Transverse colon (tissue), 4 donors: ENCODE data around the gene UBE2C. TPM values are rescaled to one million over a fixed set of nuclear protein-coding genes. Genes with fewer than 3 reads are reported as not detected.
A peak's percentile ranks its signal among the peaks of the same experiment; 100 is the strongest.
"Not testable (repeated sequence)": the region's sequence is repeated elsewhere in the genome, so short reads cannot be mapped to it uniquely, and the experiment has no call there.

Experiments
- DNase-seq: peaks from one replicate; pipeline ENCODE4 v3.0.0-alpha.2; 2019
- H3K27ac ChIP-seq, 4 donors: fragments of 200-600 bp; sonication (generic); 2 replicates each; pipeline ENCODE4 v1.5.1; 2016 to 2018; ENCODE audit warnings: inconsistent platforms in 4 of 4
- H3K27me3 ChIP-seq: fragments of 200-600 bp; sonication (generic); 2 replicates; pipeline ENCODE4 v1.5.1; 2017; ENCODE audit warnings: inconsistent platforms
- H3K36me3 ChIP-seq, 4 donors: fragments of 200-600 bp; sonication (generic); 2 replicates each; pipeline ENCODE4 v1.5.1; 2017 to 2019; ENCODE audit warnings: inconsistent platforms in 4 of 4
- H3K4me1 ChIP-seq, 4 donors: fragments of 200-600 bp; sonication (generic); 2 replicates each; pipeline ENCODE4 v1.5.1; 2017 to 2020; ENCODE audit warnings: inconsistent platforms in 4 of 4
- H3K4me3 ChIP-seq, 4 donors: fragments of 200-600 bp; sonication (generic); 1 replicate in 1 of 4; 2 replicates in 3 of 4; pipeline versions ENCODE4 v1.5.1 to v1.6.1; 2017 to 2019; ENCODE audit warnings: inconsistent platforms in 4 of 4
- H3K9me3 ChIP-seq, 2 donors: fragments of 200-600 bp; sonication (generic); 2 replicates each; pipeline ENCODE4 v1.5.1; 2017 to 2019; ENCODE audit warnings: inconsistent platforms in 2 of 2
- CTCF ChIP-seq, 5 experiments: fragments of 200-600 bp in 3 of 5; fragments of 450-650 bp in 2 of 5; sonication (generic) in 3 of 5; IDR thresholded peaks; 1 replicate in 2 of 5; 2 replicates in 3 of 5; pipeline ENCODE4 v1.5.1; 2016 to 2017; ENCODE audit warnings: antibody characterized with exemption in 5 of 5, inconsistent platforms in 3 of 5, mild to moderate bottlenecking in 2 of 5, moderate library complexity in 1 of 5
- EP300 ChIP-seq: sonication (generic); formaldehyde crosslinking; IDR thresholded peaks from one replicate; pipeline ENCODE4 v1.6.1; 2017; ENCODE audit warnings: antibody characterized with exemption, low read depth
- POLR2A ChIP-seq: fragments of 450-650 bp; IDR thresholded peaks from one replicate; pipeline ENCODE4 v1.6.1; 2016; ENCODE audit warnings: antibody characterized with exemption, mild to moderate bottlenecking, moderate library complexity
- POLR2AphosphoS5 ChIP-seq, 3 donors: sonication (generic); formaldehyde crosslinking; IDR thresholded peaks; one replicate each; pipeline ENCODE4 v1.6.1; 2016; ENCODE audit warnings: antibody characterized with exemption in 3 of 3
- WGBS, 2 donors: methylation state at CpG; one replicate each; pipeline ENCODE4 v1.1.5; 2018; ENCODE audit warnings: low coverage in 1 of 2; 5-methylcytosine and 5-hydroxymethylcytosine counted together
- in situ Hi-C, 4 donors: fragments of 200-750 bp; cut with MboI; loops; one replicate each; pipeline versions ENCODE4 v1.15.0 to v1.15.1; 2017; ENCODE audit warnings: low sequenced_read_pairs in 3 of 4, low pct_ligation_motif_present in 1 of 4, low pct_unique_long_range_greater_than_20kb in 1 of 4
- intact Hi-C: fragments of 100-400 bp; cut with DNase I; formaldehyde crosslinking; loops from one replicate; pipeline ENCODE4 v1.15.1; 2023; ENCODE audit warnings: low total_unique reads
- total RNA-seq, 4 donors: library from RNA; depleted of rRNA; stranded (reverse); fragments of >200 nt; gene quantifications; one replicate each; pipeline ENCODE4 v1.1.0, GENCODE V29; 2016

UBE2C gene
- 10 to 100 TPM in 1 of 4 donors, 1 to 10 TPM in 3; 2.7 to 27.1 (median 6.9) TPM for total RNA-seq

- Histone ChIP-seq H3K4me3 (peak within 1 kb of the TSS; percentile 28 to 84 (median 55)), H3K27me3 (no peaks in the 10 kb centered on the region), H3K36me3 (peaks cover 0 to 34% (median 12%) of the 10 kb centered on the region in 4 donors), H3K4me1 (peaks cover 6 to 22% (median 15%) of the 10 kb centered on the region in 4 donors), H3K9me3 (no peaks in the 10 kb centered on the region), H3K27ac (peak within 1 kb of the TSS; percentile 71 to 77 (median 74))
- in situ Hi-C loops = loop anchor here in 1 of 4 donors (25.0 kb wide), 1 partner anchor 150 kb away; the partner anchor contains the start of gene ZNF335
- TF ChIP-seq POLR2AphosphoS5 (IDR thresholded peaks at IDR 0.05) (peak in 2 of 3 donors; percentile 50 to 72), POLR2A (peak; percentile 35), CTCF (IDR thresholded peaks at IDR 0.05) (no peak)
- intact Hi-C loops = no loop called here
- WGBS, 2 donors = 2 to 20% methylated on average over 1 to 63 of the region's 65 CpGs
- peak; percentile 97 for DNase-seq
These were observed at the start of gene UBE2C for GRCh38 chr20:45812157-45813005. UBE2C (plus strand) TSS chr20:45812644; CDS start chr20:45812696, 52 bp downstream.

GRCh38 chr20:45764618-45765282 is 47.7 kb upstream of the UBE2C start:
- H3K4me1 ChIP-seq, H3K9me3 ChIP-seq, DNase-seq, H3K27ac ChIP-seq, H3K4me3 ChIP-seq, H3K27me3 ChIP-seq, intact Hi-C loops, H3K36me3 ChIP-seq: not testable (repeated sequence)
- in situ Hi-C loops = loop anchor here in 3 of 4 donors (25.0 kb wide), 4 partner anchors 177 to 452 kb away; partner anchors contain the start of genes EPPIN (in 2 of the 3), WFDC6 (in 2 of the 3), MATN4 (in 1 of the 3) and RBPJL (in 1 of the 3)
- 73 to 88% methylated on average over 9 to 13 of the region's 13 CpGs for WGBS, 2 donors

GRCh38 chr20:45765307-45765875 is 47.1 kb upstream of the UBE2C start:
- WGBS, 2 donors = 75 to 83% methylated on average over 2 to 4 of the region's 4 CpGs
- in situ Hi-C loops = loop anchor here in 3 of 4 donors (25.0 kb wide), 4 partner anchors 178 to 453 kb away; partner anchors contain the start of genes EPPIN (in 2 of the 3), WFDC6 (in 2 of the 3), MATN4 (in 1 of the 3) and RBPJL (in 1 of the 3)

GRCh38 chr20:45765980-45766379 is 46.5 kb upstream of the UBE2C start:
- Histone ChIP-seq H3K27me3 (no peaks in the 10 kb centered on the region), H3K36me3 (no peaks in the 10 kb centered on the region), H3K4me1 (peaks cover 0 to 5% (median 3%) of the 10 kb centered on the region in 4 donors), H3K9me3 (no peaks in the 10 kb centered on the region), H3K27ac (no peak overlapping the region), H3K4me3 (no peak overlapping the region)
- intact Hi-C loops (no loop called here), in situ Hi-C loops (loop anchor here in 3 of 4 donors (25.0 kb wide), 4 partner anchors 179 to 454 kb away; partner anchors contain the start of genes EPPIN (in 2 of the 3), WFDC6 (in 2 of the 3), MATN4 (in 1 of the 3) and RBPJL (in 1 of the 3))
- no peak for DNase-seq
- TF ChIP-seq POLR2AphosphoS5 (IDR thresholded peaks at IDR 0.05) = no peak
- no peak for TF ChIP-seq EP300
- no peak for TF ChIP-seq POLR2A
- TF ChIP-seq CTCF (IDR thresholded peaks at IDR 0.05) = no peak
- WGBS, 2 donors = 73% methylated on average over 3 of the region's 3 CpGs; no CpG with 5 or more reads in 1 of the 2 donors

More at GRCh38 chr20:45765307-45765875, 47.1 kb upstream of the UBE2C start:
- TF ChIP-seq CTCF (IDR thresholded peaks at IDR 0.05) = no peak
- no peak for TF ChIP-seq POLR2A
- no peak for TF ChIP-seq EP300
- no peak for TF ChIP-seq POLR2AphosphoS5 (IDR thresholded peaks at IDR 0.05)
- Histone ChIP-seq H3K4me1 (no peaks in the 10 kb centered on the region), H3K9me3 (no peaks in the 10 kb centered on the region), H3K36me3 (no peaks in the 10 kb centered on the region), H3K4me3 (no peak overlapping the region), H3K27ac (no peak overlapping the region), H3K27me3 (no peaks in the 10 kb centered on the region)
- DNase-seq = no peak
- intact Hi-C loops = no loop called here
